GM19043 (cell line): Measurements from ENCODE around the gene DRD2.

Source experiments
- ATAC-seq: cut with Tn5 transposase; IDR thresholded peaks from one replicate; pipeline ENCODE4 v1.9.1; 2021; ENCODE audit warnings: low read depth; ENCODE audit not compliant: unreplicated experiment

DRD2 gene

GRCh38 chr11:113405724-113406478 is 69.3 kb downstream of the DRD2 start:
- ATAC-seq: no peak

GRCh38 chr11:113404859-113405430 is 70.3 kb downstream of the DRD2 start:
- ATAC-seq: no peak

GRCh38 chr11:113401718-113402117 is 73.5 kb downstream of the DRD2 start:
- ATAC-seq: no peak

- no peak for ATAC-seq
These were observed 74.5 kb downstream of the DRD2 start for GRCh38 chr11:113400631-113401230.

- ATAC-seq: no peak
These were observed 76.3 kb downstream of the DRD2 start for GRCh38 chr11:113398669-113399430.

GRCh38 chr11:113397821-113398220 is 77.4 kb downstream of the DRD2 start:
- ATAC-seq: no peak

- ATAC-seq: no peak
These were observed 78.0 kb downstream of the DRD2 start for GRCh38 chr11:113397212-113397611.

GRCh38 chr11:113396690-113397089 is 78.5 kb downstream of the DRD2 start:
- ATAC-seq: no peak

- no peak for ATAC-seq
These were observed 79.3 kb downstream of the DRD2 start for GRCh38 chr11:113395782-113396336.

- ATAC-seq: no peak
These were observed 80.3 kb downstream of the DRD2 start for GRCh38 chr11:113394919-113395318.

GRCh38 chr11:113393501-113393985 is 81.7 kb downstream of the DRD2 start:
- ATAC-seq: no peak

GRCh38 chr11:113392236-113392921 is 82.8 kb downstream of the DRD2 start:
- no peak for ATAC-seq

- no peak for ATAC-seq
These were observed 85.9 kb downstream of the DRD2 start for GRCh38 chr11:113389272-113389671.

GRCh38 chr11:113387605-113388211 is 87.5 kb downstream of the DRD2 start, which contains the start of gene ANKK1:
ANKK1 (plus strand) TSS chr11:113387779; CDS start chr11:113387885, 106 bp downstream.
- ATAC-seq: no peak

GRCh38 chr11:113386866-113387265 is 88.3 kb downstream of the DRD2 start:
- no peak for ATAC-seq

GRCh38 chr11:113385749-113386148 is 89.4 kb downstream of the DRD2 start:
- ATAC-seq: no peak

GRCh38 chr11:113384551-113384950 is 90.6 kb downstream of the DRD2 start:
- no peak for ATAC-seq

GRCh38 chr11:113382121-113382520 is 93.1 kb downstream of the DRD2 start:
- ATAC-seq: no peak

- ATAC-seq: no peak
These were observed 96.5 kb downstream of the DRD2 start for GRCh38 chr11:113378692-113379091.
